Fibroblast of lung (primary cell): ENCODE data around the gene ZCCHC7.

Source experiments
- EZH2 ChIP-seq: IDR thresholded peaks from 2 replicates; pipeline ENCODE4 v1.5.1; 2012; ENCODE audit warnings: low read length, control low read depth, mild to moderate bottlenecking; ENCODE audit errors: missing control alignments
- TF ChIP-seq, protein P1 (sequence below), 2 donors: IDR thresholded peaks in 1 of 2; conservative IDR thresholded peaks in 1 of 2; 1 replicate in 1 of 2; 2 replicates in 1 of 2; pipeline ENCODE4 v1.5.1; 2011 to 2012; ENCODE audit warnings: low read length in 2 of 2, control low read depth in 1 of 2, inconsistent platforms in 1 of 2, low read depth in 1 of 2, mild to moderate bottlenecking in 1 of 2

DNA sequence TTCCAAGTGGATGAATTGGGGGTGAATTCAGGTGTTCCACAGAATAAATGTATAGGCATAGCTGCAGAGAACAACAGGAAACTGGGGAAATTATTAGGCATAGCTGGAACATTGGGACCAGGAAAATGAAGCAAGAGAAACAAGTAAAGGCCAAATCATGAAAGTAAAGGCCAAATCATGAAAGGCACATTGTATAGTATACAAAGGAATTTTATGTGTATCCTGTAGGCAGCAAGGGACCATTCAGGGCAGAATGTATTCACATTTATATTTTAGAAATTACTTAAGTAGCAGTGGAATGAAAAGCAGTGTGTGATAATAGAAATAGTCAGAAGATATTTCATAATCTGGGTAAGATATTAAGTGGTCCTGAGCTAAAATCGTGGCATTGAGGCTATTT lies 174.8 kb downstream of the ZCCHC7 start:
- TF ChIP-seq EZH2 = no peak
- TF ChIP-seq, protein P1, sequence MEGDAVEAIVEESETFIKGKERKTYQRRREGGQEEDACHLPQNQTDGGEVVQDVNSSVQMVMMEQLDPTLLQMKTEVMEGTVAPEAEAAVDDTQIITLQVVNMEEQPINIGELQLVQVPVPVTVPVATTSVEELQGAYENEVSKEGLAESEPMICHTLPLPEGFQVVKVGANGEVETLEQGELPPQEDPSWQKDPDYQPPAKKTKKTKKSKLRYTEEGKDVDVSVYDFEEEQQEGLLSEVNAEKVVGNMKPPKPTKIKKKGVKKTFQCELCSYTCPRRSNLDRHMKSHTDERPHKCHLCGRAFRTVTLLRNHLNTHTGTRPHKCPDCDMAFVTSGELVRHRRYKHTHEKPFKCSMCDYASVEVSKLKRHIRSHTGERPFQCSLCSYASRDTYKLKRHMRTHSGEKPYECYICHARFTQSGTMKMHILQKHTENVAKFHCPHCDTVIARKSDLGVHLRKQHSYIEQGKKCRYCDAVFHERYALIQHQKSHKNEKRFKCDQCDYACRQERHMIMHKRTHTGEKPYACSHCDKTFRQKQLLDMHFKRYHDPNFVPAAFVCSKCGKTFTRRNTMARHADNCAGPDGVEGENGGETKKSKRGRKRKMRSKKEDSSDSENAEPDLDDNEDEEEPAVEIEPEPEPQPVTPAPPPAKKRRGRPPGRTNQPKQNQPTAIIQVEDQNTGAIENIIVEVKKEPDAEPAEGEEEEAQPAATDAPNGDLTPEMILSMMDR (conservative IDR thresholded peaks at IDR 0.05 in 1 of 2, IDR thresholded peaks at IDR 0.05 in 1 of 2; ENCODE audit: low read depth in 1 of 2, low read length in 2 of 2) = no peak
